ENCODE measurements around the gene HOPX.
"Not testable (repeated sequence)": the region's sequence is repeated elsewhere in the genome, so short reads cannot be mapped to it uniquely, and the experiment has no call there.

Gene HOPX

DNA sequence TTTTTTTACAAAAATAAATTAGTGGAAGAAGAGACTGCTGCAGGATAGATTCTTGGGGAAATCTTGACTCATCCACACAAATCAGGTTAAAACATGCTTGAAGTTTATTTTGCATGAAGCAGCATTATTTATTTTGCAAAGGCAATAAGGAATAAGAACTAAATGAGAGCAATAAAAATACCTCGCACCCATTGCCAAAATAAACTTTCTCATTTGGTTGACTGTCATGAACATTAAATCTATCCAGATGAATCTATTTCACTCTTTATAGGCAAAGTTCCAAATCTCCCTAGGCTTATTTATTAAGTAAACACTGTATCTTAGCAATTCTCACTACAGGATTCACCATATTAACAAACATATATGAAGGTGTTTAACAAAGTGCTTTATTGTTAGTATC lies 58.9 kb downstream of the HOPX start:
- no peak for DNase-seq

DNA sequence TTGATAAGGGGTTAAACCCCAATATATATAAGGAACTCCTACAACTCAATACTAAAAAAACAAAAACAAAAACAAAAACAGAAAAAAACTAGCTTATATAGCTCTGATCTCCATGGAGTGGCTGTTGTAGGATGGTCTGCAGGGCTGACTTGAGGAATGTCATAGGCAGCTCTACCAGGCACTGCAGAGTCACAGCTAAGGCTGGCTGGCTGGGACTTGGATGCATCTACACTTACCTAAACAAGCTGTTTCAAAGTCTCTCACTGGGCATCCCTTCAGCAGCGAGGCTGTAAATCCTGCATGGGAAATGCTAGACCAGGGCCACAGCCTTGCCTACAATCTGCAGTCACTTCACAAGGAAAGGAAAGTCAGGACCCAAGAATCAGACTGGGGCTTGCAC lies 61.3 kb downstream of the HOPX start:
- no peak for DNase-seq

DNA sequence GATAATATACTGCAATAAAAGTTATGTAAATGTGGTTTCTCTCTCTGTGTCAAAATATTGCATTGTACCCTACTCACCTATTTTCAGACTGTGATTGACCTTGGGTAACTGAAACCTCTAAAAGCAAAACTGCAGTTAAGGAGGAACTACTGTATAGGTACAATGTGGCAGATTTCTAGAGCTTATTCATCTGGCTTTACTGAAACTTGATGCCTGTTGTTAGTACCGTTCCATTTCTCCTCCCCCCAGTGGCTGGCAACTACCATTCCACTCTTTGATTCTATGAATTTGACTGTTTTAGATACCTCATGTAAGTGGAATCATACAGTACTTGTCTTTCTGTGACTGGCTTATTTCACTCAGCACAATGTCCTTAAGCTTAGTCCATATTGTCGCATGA lies 61.9 kb downstream of the HOPX start:
- DNase-seq, result no peak

DNA sequence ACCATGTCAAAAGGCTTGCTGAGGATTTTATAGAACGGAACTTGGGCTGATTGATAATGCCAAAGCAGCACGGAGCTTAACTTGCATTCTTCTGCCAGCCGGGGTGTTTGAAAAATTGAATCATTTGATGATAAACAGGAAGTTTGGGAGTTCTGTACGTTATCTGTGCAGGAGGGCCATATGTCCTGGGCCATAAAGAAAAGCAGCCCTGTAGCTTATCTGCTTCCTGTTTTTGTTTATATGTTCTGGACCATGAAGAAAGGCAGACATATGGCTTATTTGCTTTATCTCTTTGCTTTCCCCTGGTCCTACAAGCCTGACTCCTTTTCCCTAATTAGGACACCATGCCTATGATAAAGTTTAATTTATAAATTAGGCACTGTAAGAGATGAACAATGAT lies 62.4 kb downstream of the HOPX start:
- no peak for DNase-seq

- no peak for DNase-seq
Measured at GRCh38 chr4:56613101-56613862, 67.8 kb downstream of the HOPX start.

- no peak for DNase-seq
Measured at GRCh38 chr4:56612282-56612681, 68.8 kb downstream of the HOPX start.

GRCh38 chr4:56611501-56611900 lies 69.6 kb downstream of the HOPX start:
- no peak for DNase-seq

GRCh38 chr4:56610170-56610569 lies 70.9 kb downstream of the HOPX start:
- not testable (repeated sequence) for DNase-seq

DNA sequence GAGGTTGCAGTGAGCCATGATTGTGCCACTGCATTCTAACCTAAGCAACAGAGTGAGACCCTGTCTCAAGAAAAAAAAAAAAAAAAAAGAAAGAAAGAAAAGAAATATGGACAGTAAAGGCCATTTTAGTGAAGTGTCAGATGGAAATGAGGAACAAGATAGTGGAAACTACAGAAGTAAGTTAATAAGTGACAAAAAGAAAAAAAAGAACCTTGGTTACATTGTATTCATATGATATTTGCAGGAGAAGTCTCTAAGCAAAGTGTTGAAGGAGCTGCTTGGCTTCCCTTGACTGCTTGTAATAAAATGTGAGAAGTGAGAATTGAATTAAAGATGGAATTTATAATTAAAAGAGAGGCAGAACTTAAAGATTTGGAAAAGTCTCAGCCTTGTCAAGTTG lies 73.2 kb downstream of the HOPX start:
- no peak for DNase-seq

DNA sequence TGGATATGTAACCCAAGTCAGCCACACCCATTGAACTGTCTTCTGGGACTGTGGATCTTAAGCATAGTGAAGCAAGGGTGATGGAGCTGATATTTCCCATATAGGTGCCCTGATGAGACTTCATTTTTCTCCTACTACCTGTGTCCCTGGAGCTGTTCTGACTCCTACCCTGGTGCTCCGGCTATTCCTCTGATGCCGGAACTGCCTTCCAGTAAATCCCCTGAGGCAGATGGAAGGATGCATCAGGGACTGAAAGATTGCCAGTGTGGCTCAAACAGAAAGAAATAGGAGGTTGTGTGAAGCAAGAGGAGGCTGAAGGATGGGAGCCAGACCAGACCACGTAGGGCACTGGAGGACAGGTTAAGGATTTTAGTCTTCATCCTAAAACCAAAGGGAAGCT lies 74.7 kb downstream of the HOPX start:
- DNase-seq, result no peak

GRCh38 chr4:56605464-56605863 lies 75.6 kb downstream of the HOPX start:
- not testable (repeated sequence) for DNase-seq

DNA sequence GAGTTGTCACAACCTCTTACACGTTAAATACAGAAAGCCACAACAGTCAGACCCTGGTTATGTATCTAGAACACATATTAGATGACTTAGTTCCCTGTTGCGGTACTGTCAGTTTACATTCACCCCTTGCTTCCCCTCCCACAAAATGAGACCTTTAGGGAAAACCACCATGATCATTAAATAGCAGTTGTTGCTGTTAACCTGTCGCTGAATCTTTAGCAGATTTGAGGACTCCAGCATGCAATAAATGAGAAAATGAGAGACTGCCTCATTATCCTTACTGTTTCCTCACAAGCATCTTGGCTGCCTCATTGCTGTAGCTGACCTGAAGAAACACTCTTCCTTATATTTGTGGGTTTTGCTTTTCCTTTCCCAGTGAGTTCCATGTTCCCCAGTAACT lies 77.8 kb downstream of the HOPX start:
- DNase-seq, result no peak

Data from NCI-H748 treated with DMSO at 0.1 percent for 48 hours (cell line).